Right hindlimb (tissue), 1 donor: ENCODE measurements around the gene PET100.

Experiments
- DNase-seq: peaks from one replicate; pipeline ENCODE4 v3.0.0-alpha.2; 2018

PET100 gene

GRCh38 chr19:7680606-7681339 lies 51.2 kb downstream of the PET100 start, which contains the start of gene TRAPPC5:
Gene TRAPPC5, plus strand, starts transcription at chr19:7680833. Its CDS starts 1,421 bp downstream, at chr19:7682254.
- peak; percentile 92 for DNase-seq
